Retina (tissue), 1 donor: ENCODE data around the gene FBLN1.
A peak's percentile ranks its signal among the peaks of the same experiment; 100 is the strongest.
"Not testable (repeated sequence)": the region's sequence is repeated elsewhere in the genome, so short reads cannot be mapped to it uniquely, and the experiment has no call there.

Experiments used
- DNase-seq: peaks from one replicate; pipeline ENCODE4 v3.0.0-alpha.2; 2016

Gene FBLN1

DNA sequence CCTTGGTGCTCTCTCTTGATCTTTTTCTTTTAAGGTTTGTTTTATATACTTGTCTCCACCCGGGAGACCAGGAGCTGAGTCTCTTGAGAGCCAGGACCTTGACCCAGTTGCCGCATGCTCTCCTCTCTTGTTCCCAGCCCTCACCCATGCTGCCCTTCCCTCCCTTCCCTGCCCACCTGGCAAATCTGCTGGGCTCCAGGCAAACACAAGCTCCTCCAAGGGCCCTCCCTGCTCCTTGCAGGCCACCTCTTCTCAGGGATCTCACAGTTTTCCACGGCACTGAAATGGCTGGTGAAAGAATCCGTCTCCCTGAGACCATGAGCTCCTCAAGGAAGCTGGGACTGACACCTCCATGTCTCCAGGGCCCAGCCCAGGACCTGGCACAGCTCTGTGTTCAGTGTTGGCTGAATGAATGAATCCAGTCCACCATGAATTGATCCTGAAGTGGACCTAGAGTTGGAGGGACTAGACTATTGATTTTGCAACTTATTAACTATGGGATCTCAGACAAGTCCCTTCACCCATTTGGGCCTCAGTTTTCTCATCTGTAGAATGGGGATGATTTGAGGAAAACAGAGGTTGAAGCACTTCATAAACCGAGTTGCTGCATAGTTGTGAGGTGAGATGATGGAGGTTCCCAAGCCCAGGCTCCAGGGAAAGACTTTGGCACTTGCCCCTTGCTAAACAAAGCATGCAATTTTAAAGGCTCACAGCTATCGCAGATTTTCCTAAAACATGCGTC is 25.1 kb upstream of the FBLN1 start:
- no peak for DNase-seq

DNA sequence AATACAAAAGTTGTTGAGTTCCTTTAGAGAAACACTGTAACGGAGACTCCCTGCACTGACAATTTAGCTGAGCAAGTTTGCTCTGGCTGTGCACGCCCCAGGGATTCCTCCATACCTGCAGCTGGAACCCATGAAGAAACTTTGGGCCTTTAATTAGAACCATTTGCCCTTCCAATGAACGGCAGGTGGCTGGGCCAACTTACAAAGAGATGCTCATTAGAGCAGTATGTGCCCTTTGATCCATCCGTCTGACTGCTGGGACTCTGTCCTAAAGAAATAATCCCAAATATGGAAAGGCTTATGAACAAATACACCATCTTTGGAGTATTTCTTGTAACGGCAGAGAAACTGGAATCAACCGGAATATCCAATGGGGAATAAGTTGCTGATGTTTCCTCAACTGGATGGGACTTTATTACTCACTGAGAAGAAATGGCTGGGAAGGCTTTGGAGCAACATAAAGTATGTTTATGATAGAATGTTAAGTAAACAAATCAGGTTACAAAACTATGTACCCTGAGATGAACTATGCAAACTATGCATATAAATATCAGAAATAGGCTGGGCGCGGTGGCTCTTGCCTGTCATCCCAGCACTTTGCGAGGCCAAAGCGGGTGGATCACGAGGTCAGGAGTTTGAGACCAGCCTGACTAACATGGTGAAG is 24.4 kb upstream of the FBLN1 start:
- DNase-seq: no peak

GRCh38 chr22:45480717-45481116 is 22.0 kb upstream of the FBLN1 start:
- DNase-seq: no peak

DNA sequence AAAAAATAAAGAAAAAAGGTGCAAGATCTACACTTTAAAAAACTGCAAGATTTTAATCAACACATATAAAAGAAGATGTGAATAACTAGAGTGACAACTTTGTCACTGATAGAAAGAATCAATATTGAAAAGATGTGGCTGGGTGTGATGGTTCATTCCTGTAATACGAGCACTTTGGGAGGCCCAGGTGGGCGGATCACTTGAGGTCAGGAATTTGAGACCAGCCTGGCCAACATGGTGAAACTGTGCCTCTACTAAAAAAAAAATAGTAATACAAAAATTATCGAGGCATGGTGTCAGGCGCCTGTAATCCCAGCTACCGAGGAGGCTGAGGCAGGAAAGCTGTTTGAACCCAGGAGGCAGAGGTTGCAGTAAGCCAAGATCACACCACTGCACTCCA is 21.0 kb upstream of the FBLN1 start:
- DNase-seq: no peak

DNA sequence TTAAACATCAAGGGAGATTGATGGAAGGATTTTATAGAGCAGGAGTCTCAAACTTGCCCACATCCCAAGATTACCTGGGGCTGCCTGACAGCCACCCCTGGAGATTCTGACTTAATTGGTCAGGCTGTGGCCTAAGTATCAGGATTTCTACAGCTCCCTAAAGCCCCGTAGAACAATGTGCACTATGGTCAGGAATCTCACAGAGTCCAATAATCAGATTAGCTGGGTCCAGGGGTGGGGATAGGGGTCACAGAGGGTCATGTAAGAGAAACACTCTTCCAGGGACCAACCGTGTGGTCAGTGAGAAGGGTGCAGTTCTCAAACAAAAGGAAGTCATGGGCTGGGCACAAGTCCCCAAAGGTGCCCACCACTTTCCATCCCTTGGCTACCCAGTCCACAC is 20.5 kb upstream of the FBLN1 start:
- no peak for DNase-seq

DNA sequence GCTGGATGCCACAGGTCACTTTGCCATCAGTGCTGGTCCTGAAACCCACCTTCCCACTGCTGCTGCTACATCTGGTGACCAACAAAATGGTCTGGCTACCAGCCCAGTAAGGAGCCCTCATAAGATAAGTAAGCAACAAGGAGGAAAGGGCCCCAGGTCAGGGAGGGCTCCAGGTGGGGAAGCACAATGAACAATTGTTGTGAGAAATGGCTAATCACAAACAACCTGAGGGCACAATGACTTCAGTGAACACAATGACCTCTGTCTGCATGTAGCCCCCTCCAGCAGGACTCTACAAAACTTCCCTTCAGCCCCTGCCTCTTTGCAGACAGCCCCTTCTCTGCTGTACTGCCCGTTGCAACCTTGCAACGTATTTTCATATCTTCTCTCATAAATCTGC is 19.4 kb upstream of the FBLN1 start:
- no peak for DNase-seq

DNA sequence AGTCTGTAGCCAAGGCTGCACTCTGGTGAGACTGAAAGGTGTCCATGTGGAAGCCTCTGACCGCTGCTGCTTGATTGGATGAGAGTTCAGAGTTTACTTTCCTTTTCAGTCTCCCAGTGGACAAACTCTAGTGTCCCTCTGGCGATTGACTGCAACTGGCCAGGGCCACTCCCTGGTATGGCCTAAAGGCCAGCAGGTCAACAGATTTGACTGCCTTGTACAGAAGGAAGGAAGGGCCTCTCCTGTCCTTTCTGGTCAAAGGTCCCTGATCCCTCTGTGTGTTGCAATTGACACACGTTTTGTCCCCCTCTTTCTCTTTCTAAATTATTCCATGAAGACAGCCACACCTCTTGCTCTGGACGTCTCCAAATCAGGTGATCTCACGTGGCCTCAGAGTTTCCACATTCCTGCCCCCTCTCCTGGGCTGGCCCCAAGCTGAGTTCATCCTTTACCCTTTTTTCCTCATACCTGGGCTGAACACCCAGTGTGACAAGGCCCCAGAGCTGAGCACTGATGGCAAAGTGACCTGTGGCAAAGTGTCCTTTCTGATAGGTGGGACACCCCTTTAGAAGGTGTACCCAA is 18.7 kb upstream of the FBLN1 start:
- no peak for DNase-seq

DNA sequence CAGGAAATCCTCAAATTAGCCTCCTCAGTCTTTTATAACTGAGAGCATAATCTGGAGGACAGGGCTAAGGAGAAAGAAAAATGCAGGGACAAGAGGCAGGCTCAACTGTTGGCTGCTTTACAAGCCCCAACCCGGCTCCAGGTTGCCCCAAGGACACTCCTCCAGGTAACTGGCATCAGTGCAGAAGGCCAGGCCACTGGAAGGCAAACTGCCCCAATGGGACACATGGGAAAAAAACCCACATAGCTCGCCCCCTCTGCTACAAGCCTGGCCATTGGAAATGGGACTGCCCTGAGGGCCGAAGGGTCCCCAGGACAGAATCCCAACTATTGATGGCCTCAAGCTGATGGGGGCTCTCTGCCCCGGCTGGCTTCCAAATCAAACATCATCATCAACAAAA is 17.9 kb upstream of the FBLN1 start:
- DNase-seq: no peak

- DNase-seq: no peak
Observed at GRCh38 chr22:45485261-45485660, 17.4 kb upstream of the FBLN1 start.

DNA sequence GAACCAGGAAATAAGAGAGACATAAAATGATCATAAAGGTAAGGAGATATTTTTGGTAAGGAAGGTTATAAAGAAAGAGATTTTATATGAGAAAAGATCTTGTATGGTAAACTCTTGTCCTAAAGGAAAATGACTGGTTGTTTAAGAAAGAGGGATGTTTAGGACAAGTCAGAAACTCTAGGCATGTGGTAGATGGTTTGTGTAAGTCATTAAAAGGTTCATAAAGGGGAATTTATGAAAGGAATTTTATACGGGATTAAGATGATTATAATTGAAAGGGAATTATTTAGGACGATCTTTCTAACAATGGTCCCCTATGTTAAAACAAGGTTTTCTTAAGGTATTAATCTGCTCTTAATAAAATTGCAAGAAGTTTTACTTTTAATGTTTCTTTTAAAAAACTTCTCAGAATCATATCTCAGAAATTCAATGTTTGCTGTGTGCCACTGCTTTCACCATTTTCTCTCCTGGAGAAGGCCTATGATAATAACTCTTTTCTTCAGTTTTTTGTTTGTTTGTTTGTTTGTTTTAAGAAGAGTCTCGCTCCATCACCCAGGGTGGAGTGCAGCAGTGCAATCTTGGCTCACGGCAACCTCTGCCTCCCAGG is 13.8 kb upstream of the FBLN1 start:
- no peak for DNase-seq

- no peak for DNase-seq
Observed at GRCh38 chr22:45490836-45491235, 11.8 kb upstream of the FBLN1 start.

DNA sequence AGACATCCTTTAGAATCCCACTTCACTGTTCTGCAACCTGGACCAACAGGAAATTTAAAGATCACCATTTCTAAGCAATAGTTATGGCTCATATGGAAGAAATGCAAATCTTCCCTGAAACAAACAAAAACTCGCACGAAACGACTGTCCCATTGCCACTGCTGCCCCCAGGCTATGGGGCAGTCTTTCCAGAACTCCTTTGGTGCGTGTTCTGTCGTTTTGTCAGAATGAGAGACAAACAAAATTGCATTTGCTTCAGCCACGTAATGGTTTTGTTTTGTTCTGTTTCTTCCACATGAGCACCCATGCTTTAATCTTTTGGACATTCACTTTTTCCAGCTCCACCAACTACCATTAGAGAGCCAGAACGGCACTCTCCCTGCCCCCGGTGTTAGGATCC is 10.8 kb upstream of the FBLN1 start:
- DNase-seq: no peak

GRCh38 chr22:45493286-45493771 is 9.4 kb upstream of the FBLN1 start:
- no peak for DNase-seq

DNA sequence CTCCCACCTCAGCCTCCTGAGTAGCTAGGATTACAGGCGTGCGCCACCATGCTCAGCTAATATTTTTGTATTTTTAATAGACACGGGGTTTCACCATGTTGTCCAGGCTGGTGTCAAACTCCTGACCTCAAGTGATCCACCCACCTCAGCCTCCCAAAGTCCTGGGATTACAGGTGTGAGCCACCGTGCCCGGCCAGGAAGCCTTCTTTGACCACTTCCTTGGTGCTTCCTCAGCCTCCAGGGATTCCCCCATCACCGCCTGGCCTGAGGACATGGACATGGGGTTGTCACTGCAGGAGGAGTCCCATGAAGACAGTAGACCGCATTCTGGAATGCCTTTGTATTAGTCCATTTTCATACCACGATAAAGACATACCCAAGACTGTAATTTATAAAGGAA is 8.4 kb upstream of the FBLN1 start:
- DNase-seq: not testable (repeated sequence)

- DNase-seq: not testable (repeated sequence)
Observed at GRCh38 chr22:45495616-45496015, 7.1 kb upstream of the FBLN1 start.

DNA sequence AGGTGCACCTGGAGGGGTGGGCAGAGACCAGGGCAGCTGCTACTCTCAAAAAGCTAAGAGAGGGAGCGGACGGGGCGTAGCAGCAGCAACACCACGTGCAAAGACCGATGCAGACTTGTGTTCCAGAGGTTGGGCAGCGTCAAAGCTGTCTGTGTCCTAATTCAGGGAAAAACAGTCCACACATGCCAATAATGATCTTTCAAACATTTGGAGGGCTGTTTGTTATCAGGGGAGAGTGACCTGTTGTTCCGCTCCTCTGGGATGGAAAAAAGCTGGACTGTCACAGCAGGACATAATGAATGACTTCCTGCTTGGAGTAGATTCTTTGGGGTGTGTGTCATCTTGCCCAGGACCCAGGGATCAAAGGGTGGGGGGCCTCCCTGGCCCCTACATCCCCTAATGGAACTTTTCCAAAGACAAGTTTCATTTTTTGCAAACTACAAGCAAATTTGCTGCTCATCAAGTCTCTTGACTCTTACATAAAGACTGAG is 6.2 kb upstream of the FBLN1 start:
- DNase-seq: no peak

DNA sequence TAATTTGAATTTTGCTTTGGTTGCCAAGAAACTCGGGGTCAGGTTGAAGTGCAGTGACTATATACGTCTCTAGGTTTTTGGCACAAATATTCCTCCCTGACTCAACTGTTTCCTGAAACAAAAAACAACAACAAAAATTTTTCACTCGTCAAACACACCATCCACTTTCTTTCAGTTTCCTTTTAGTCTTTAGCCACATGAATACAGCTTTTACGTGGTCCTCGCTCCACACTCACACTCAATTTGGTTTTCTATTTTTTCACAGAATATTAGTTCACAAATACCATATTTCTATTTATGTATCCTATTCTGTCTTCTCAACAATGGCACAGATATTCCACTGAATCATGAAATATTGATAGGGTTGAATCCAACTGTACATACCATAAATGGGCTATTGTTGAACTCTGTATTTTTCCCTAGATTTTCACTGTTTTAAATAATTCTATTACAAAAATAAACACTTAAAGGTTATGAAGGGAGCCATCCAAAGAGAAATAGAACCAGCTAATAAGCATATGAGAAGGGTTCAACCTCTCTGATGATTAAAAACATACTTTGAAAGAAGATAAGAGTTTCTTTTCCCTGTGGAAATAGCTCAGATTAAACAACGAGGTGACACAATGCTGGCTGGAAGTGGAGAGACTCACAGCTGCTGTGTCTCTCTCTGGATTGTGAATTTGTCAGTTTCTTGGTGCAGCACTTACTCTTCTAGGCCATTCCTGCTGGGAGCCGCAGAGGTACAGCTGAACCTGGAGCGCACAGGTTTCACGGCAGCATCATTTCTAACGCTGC is 5.1 kb upstream of the FBLN1 start:
- no peak for DNase-seq

GRCh38 chr22:45499746-45500145 is 2.9 kb upstream of the FBLN1 start:
- DNase-seq: no peak

GRCh38 chr22:45503050-45503815 is 550 bp downstream of the FBLN1 start:
- peak; percentile 73 for DNase-seq

DNA sequence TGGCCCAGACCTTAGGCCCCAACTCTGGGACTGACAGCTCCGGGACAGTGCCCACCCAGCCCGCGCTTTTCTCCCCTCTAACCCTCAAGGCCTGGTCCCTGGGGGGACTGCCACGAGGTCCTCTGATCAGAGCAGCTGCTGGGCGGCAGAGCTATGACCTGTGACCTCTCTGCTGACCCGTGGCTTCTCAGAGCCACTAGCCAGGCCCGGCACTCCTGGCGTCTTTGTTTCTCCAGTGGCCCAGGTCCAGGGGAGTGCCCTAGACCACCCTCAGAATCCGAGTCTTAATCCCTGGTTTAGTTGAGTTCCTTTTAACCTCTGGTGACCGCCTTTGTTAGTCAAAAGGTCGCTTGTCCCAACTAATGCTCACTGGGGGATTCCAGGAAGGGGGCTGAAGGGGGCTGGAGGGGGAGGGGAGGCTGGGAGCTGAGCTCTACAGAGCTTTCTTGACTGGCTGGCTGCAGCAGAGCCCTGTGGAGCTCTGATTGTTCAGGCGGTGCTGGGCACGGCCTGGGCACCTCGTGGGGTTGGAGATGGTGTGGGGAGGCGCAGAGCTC is 1.2 kb downstream of the FBLN1 start:
- no peak for DNase-seq
